ENCODE data around the gene DNAH3. TPM values are rescaled to one million over a fixed set of nuclear protein-coding genes. Genes with fewer than 3 reads are reported as not detected.

DNAH3 gene
- total and polyA plus RNA-seq, 2 of the 13 experiments (the other 11 are each of a cell fraction or from before 2014, with no cell fraction given) = 0.07 to 0.08 TPM

- no peak for TF ChIP-seq NCOR1 (IDR thresholded peaks at IDR 0.05; ENCODE audit: borderline replicate concordance, low read length)
- TF ChIP-seq DNMT1 (CRISPR knock-in tag; IDR thresholded peaks at IDR 0.05) = 0 out of 2 replicates have a peak, but pooled peaks have one; percentile 44
- TF ChIP-seq ZNF205 (CRISPR knock-in tag; IDR thresholded peaks at IDR 0.05) = no peak
- TF ChIP-seq ZNF598 (CRISPR knock-in tag; IDR thresholded peaks at IDR 0.05; ENCODE audit: borderline replicate concordance) = peak; percentile 96
- no peak for TF ChIP-seq ZNF567 (CRISPR knock-in tag; IDR thresholded peaks at IDR 0.05; ENCODE audit: borderline replicate concordance)
- TF ChIP-seq SOX13 (IDR thresholded peaks at IDR 0.05) = no peak
- TF ChIP-seq SOX13 (CRISPR knock-in tag; conservative IDR thresholded peaks at IDR 0.05 in 1 of 2, IDR thresholded peaks at IDR 0.05 in 1 of 2) = peak in 1 of 2 experiments; percentile 45; a peak in 1 of 4 replicates
- TF ChIP-seq ZUFSP (CRISPR knock-in tag; IDR thresholded peaks at IDR 0.05; ENCODE audit: borderline replicate concordance) = no peak
- TF ChIP-seq AKAP8 (CRISPR knock-in tag; IDR thresholded peaks at IDR 0.05) = peak; percentile 73; the same call in 1 of the 2 replicates
- 0 out of 2 replicates have a peak, but pooled peaks have one; percentile 54 for TF ChIP-seq ZIK1 (CRISPR knock-in tag; IDR thresholded peaks at IDR 0.05; ENCODE audit: borderline replicate concordance, low read depth)
- TF ChIP-seq RELA (CRISPR knock-in tag; IDR thresholded peaks at IDR 0.05) = 0 out of 2 replicates have a peak, but pooled peaks have one; percentile 65
- TF ChIP-seq AGO1 (IDR thresholded peaks at IDR 0.05; ENCODE audit: low read depth, low read length, poor library complexity, severe bottlenecking) = peak; percentile 76
- no peak for TF ChIP-seq KLF11 (CRISPR knock-in tag; IDR thresholded peaks at IDR 0.05)
- 0 out of 2 replicates have a peak, but pooled peaks have one; percentile 44 for TF ChIP-seq DNMT3B (CRISPR knock-in tag; conservative IDR thresholded peaks at IDR 0.05)
- TF ChIP-seq ZBTB7A (CRISPR knock-in tag; IDR thresholded peaks at IDR 0.05) = peak; percentile 64; the same call in 1 of the 2 replicates
- TF ChIP-seq CBX5 (CRISPR knock-in tag; IDR thresholded peaks at IDR 0.05; ENCODE audit: borderline replicate concordance) = 0 out of 2 replicates have a peak, but pooled peaks have one; percentile 12
- peak; percentile 73; the same call in 1 of the 2 replicates for TF ChIP-seq SNAPC2 (CRISPR knock-in tag; IDR thresholded peaks at IDR 0.05)
- TF ChIP-seq ZNF772 (CRISPR knock-in tag; IDR thresholded peaks at IDR 0.05) = no peak
- peak; percentile 45; the same call in 1 of the 2 replicates for TF ChIP-seq MYC (CRISPR knock-in tag; IDR thresholded peaks at IDR 0.05; ENCODE audit: borderline replicate concordance)
- TF ChIP-seq PLRG1 (conservative IDR thresholded peaks at IDR 0.05) = no peak
- peak; percentile 27; the same call in 1 of the 2 replicates for TF ChIP-seq ZBTB38 (CRISPR knock-in tag; IDR thresholded peaks at IDR 0.05)
- 0 out of 2 replicates have a peak, but pooled peaks have one; percentile 29 for TF ChIP-seq ZNF263 (CRISPR knock-in tag; IDR thresholded peaks at IDR 0.05)
- peak; percentile 44; the same call in 1 of the 2 replicates for TF ChIP-seq TAF1 (CRISPR knock-in tag; IDR thresholded peaks at IDR 0.05)
- TF ChIP-seq ERF (CRISPR knock-in tag; IDR thresholded peaks at IDR 0.05) = peak; percentile 53
- no peak for TF ChIP-seq MTF1 (CRISPR knock-in tag; IDR thresholded peaks at IDR 0.05)
- no peak for TF ChIP-seq PRDM15 (CRISPR knock-in tag; IDR thresholded peaks at IDR 0.05)
Measured at GRCh38 chr16:21158208-21159110, 7.8 kb upstream of the DNAH3 start, which contains the start of gene LDAF1 (continued).

Measured in HepG2 (cell line).